CD14-positive monocyte (primary cell): ENCODE measurements around the gene MAL. TPM values are rescaled to one million over a fixed set of nuclear protein-coding genes. Genes with fewer than 3 reads are reported as not detected.

Source experiments
- DNase-seq, 3 donors: peaks; one replicate each; pipeline ENCODE4 v3.0.0-alpha.2; 2011 to 2022
- H2AFZ ChIP-seq: 2 replicates; pipeline ENCODE4 v1.6.0; 2012; ENCODE audit warnings: mild to moderate bottlenecking, low read depth, low read length, inconsistent platforms; ENCODE audit not compliant: insufficient read depth, poor library complexity, severe bottlenecking
- H3K27ac ChIP-seq, 2 donors: 1 replicate in 1 of 2; 2 replicates in 1 of 2; pipeline ENCODE4 v1.5.1; 2012 to 2013; ENCODE audit warnings: low read length in 2 of 2, control low read depth in 1 of 2, inconsistent platforms in 1 of 2, low read depth in 1 of 2, mild to moderate bottlenecking in 1 of 2
- H3K27me3 ChIP-seq, 2 donors: one replicate each; pipeline versions ENCODE4 v1.6.0 to v1.6.1; 2011 to 2013; ENCODE audit warnings: low read length in 2 of 2; ENCODE audit not compliant: control insufficient read depth in 2 of 2, insufficient read depth in 2 of 2
- H3K36me3 ChIP-seq, 2 donors: replicated peaks in 1 of 2; 1 replicate in 1 of 2; 2 replicates in 1 of 2; pipeline versions ENCODE4 v1.5.1 to v1.6.1; 2012 to 2013; ENCODE audit warnings: low read length in 2 of 2, control low read depth in 1 of 2, inconsistent platforms in 1 of 2, mild to moderate bottlenecking in 1 of 2; ENCODE audit not compliant: insufficient read depth in 2 of 2, control insufficient read depth in 1 of 2
- H3K4me1 ChIP-seq, 2 donors: 1 replicate in 1 of 2; 2 replicates in 1 of 2; pipeline versions ENCODE4 v1.5.1 to v1.6.1; 2012 to 2013; ENCODE audit warnings: low read length in 2 of 2, control low read depth in 1 of 2, inconsistent platforms in 1 of 2, mild to moderate bottlenecking in 1 of 2, moderate library complexity in 1 of 2; ENCODE audit not compliant: insufficient read depth in 2 of 2, control insufficient read depth in 1 of 2
- H3K4me2 ChIP-seq: replicated peaks from 2 replicates; pipeline ENCODE3; 2012; ENCODE audit warnings: low read length, moderate library complexity, mild to moderate bottlenecking; ENCODE audit not compliant: poor library complexity, severe bottlenecking; ENCODE audit errors: extremely low read depth
- H3K4me3 ChIP-seq, 3 experiments: fragments of 200-600 bp in 1 of 3; sonication (generic) in 1 of 3; replicated peaks in 1 of 3; 1 replicate in 2 of 3; 2 replicates in 1 of 3; pipeline ENCODE4 v1.5.1; 2011 to 2013; ENCODE audit warnings: low read length in 3 of 3, mild to moderate bottlenecking in 3 of 3, control low read depth in 2 of 3, low read depth in 2 of 3, inconsistent platforms in 1 of 3, moderate library complexity in 1 of 3
- H3K79me2 ChIP-seq: 2 replicates; pipeline ENCODE4 v1.6.0; 2012; ENCODE audit warnings: mild to moderate bottlenecking, control low read depth, inconsistent platforms, low read length, moderate library complexity; ENCODE audit not compliant: insufficient read depth
- H3K9ac ChIP-seq: 2 replicates; pipeline ENCODE4 v1.6.0; 2017; ENCODE audit warnings: low read length, mild to moderate bottlenecking; ENCODE audit not compliant: insufficient read depth, poor library complexity, severe bottlenecking
- H3K9me3 ChIP-seq, 2 donors: replicated peaks in 1 of 2; 1 replicate in 1 of 2; 2 replicates in 1 of 2; pipeline versions ENCODE4 v1.5.1 to v1.6.1; 2012 to 2013; ENCODE audit warnings: low read length in 2 of 2, control low read depth in 1 of 2; ENCODE audit not compliant: control insufficient read depth in 1 of 2, insufficient read depth in 1 of 2
- H4K20me1 ChIP-seq: 2 replicates; pipeline ENCODE4 v1.6.0; 2012; ENCODE audit warnings: mild to moderate bottlenecking, low read length, control low read depth, moderate library complexity; ENCODE audit not compliant: insufficient read depth
- H3K27ac Mint-ChIP-seq, 7 donors: one replicate each; pipeline ENCODE4 v1.8.0; 2020; ENCODE audit warnings: mild to moderate bottlenecking in 7 of 7, mixed read lengths in 7 of 7, moderate library complexity in 6 of 7, inconsistent platforms in 2 of 7
- H3K27me3 Mint-ChIP-seq, 3 donors: one replicate each; pipeline ENCODE4 v1.8.0; 2021 to 2022; ENCODE audit warnings: low read depth in 3 of 3, mild to moderate bottlenecking in 3 of 3, mixed read lengths in 3 of 3, moderate library complexity in 3 of 3, inconsistent platforms in 1 of 3
- H3K36me3 Mint-ChIP-seq, 2 donors: one replicate each; pipeline ENCODE4 v1.8.0; 2020; ENCODE audit warnings: mixed read lengths in 2 of 2, inconsistent platforms in 1 of 2, mild to moderate bottlenecking in 1 of 2
- H3K4me1 Mint-ChIP-seq: one replicate; pipeline ENCODE4 v1.8.0; 2020; ENCODE audit warnings: mild to moderate bottlenecking, mixed read lengths
- H3K4me3 Mint-ChIP-seq, 2 donors: one replicate each; pipeline ENCODE4 v1.8.0; 2020; ENCODE audit warnings: mild to moderate bottlenecking in 2 of 2, mixed read lengths in 2 of 2, moderate library complexity in 1 of 2
- H3K9me3 Mint-ChIP-seq, 7 donors: one replicate each; pipeline ENCODE4 v1.8.0; 2020 to 2022; ENCODE audit warnings: mixed read lengths in 7 of 7, mild to moderate bottlenecking in 6 of 7, moderate library complexity in 6 of 7, inconsistent platforms in 2 of 7
- CTCF ChIP-seq: fragments of 200-600 bp; IDR thresholded peaks from one replicate; pipeline ENCODE4 v1.8.0; 2022; ENCODE audit warnings: antibody characterized with exemption, mild to moderate bottlenecking
- WGBS: methylation state at CpG from one replicate; pipeline ENCODE4 v1.1.5; 2013; ENCODE audit warnings: missing lambda C conversion rate; ENCODE audit not compliant: insufficient coverage; 5-methylcytosine and 5-hydroxymethylcytosine counted together
- intact Hi-C, 2 donors: fragments of 100-400 bp; cut with micrococcal nuclease; formaldehyde crosslinking; loops; one replicate each; pipeline versions ENCODE4 v1.15.0 to v1.15.1; 2023
- polyA plus RNA-seq, 3 donors: library from polyadenylated mRNA; depleted of rRNA in 1 of 3; unstranded in 2 of 3; stranded (reverse) in 1 of 3; fragments of 300-500 nt in 2 of 3; fragments of >200 nt in 1 of 3; fragmentation: Illumina TruSeq in 2 of 3; gene quantifications; 1 replicate in 2 of 3; 2 replicates in 1 of 3; pipeline ENCODE4 v1.2.3, GENCODE V29; 2012 to 2021

MAL gene
- polyA plus RNA-seq, 3 donors: 0.39 to 0.48 TPM; not detected in 1

- H3K4me1 ChIP-seq: no peaks in the 10 kb centered on the region
- peaks cover 11 to 19% (median 18%) of the 10 kb centered on the region in 3 donors for H3K27me3 Mint-ChIP-seq
- H3K27me3 ChIP-seq: peaks cover 3 to 16% of the 10 kb centered on the region in 2 donors
- H3K4me3 ChIP-seq: no peak overlapping the region
- H3K36me3 Mint-ChIP-seq: no peaks in the 10 kb centered on the region
- TF ChIP-seq CTCF: no peak
- 82% methylated on average over 10 of the region's 12 CpGs for WGBS
- intact Hi-C loops: no loop called here
- no peaks in the 10 kb centered on the region for H4K20me1 ChIP-seq
- H3K27ac ChIP-seq: no peak overlapping the region
- H3K4me1 Mint-ChIP-seq: no peaks in the 10 kb centered on the region
- peaks cover 0 to under 1% of the 10 kb centered on the region in 2 donors for H3K9me3 ChIP-seq
- no peaks in the 10 kb centered on the region for H3K36me3 ChIP-seq
- no peak overlapping the region for H3K4me2 ChIP-seq
- H2AFZ ChIP-seq: no peak overlapping the region
- H3K27ac Mint-ChIP-seq: peak overlapping the region in 1 of 7 donors; percentile 7
- no peaks in the 10 kb centered on the region for H3K9me3 Mint-ChIP-seq
- H3K4me3 Mint-ChIP-seq: no peak overlapping the region
- no peaks in the 10 kb centered on the region for H3K79me2 ChIP-seq
- H3K9ac ChIP-seq: no peak overlapping the region
- DNase-seq: no peak
Measured at GRCh38 chr2:95018861-95019550, 6.5 kb upstream of the MAL start.

GRCh38 chr2:95019572-95019971 is 5.9 kb upstream of the MAL start:
- Histone ChIP-seq H3K4me3 (no peak overlapping the region), H2AFZ (no peak overlapping the region), H3K79me2 (no peaks in the 10 kb centered on the region), H3K27me3 (peaks cover 6 to 22% of the 10 kb centered on the region in 2 donors), H3K36me3 (no peaks in the 10 kb centered on the region), H3K4me2 (no peak overlapping the region), H4K20me1 (no peaks in the 10 kb centered on the region), H3K4me1 (no peaks in the 10 kb centered on the region), H3K9ac (no peak overlapping the region), H3K27ac (no peak overlapping the region), H3K9me3 (peaks cover 0 to 5% of the 10 kb centered on the region in 2 donors)
- Mint-ChIP-seq H3K4me1 (no peaks in the 10 kb centered on the region), H3K27me3 (peaks cover 16 to 25% (median 22%) of the 10 kb centered on the region in 3 donors), H3K27ac (no peak overlapping the region), H3K4me3 (no peak overlapping the region), H3K36me3 (no peaks in the 10 kb centered on the region), H3K9me3 (peaks cover 0 to 2% (median 0%) of the 10 kb centered on the region in 7 donors)
- no peak for DNase-seq
- intact Hi-C loops: no loop called here
- no peak for TF ChIP-seq CTCF
- WGBS: 100% methylated on average over 2 of the region's 4 CpGs
